Stimulated activated naive B cell treated with anti-CD40 and anti-IgM and Interleukin-4, amounts not matched to agents 10 μg/mL and 1 μg/mL and 100 μg/mL, for 72 hours (primary cell): ENCODE results near the gene ERBB4.

ENCODE experiments used
- ATAC-seq, 2 donors: fragments of 150-1000 bp; cut with Tn5 transposase; replicated peaks; 2 replicates each; pipeline ENCODE4 v1.10.0; 2021; ENCODE audit warnings: moderate library complexity in 1 of 2
- DNase-seq: peaks from one replicate; pipeline ENCODE4 v3.0.0; 2021
- H3K27ac Mint-ChIP-seq: one replicate; pipeline ENCODE4 v1.8.0; 2022; ENCODE audit warnings: mild to moderate bottlenecking, mixed read lengths
- H3K27me3 Mint-ChIP-seq, 2 donors: one replicate each; pipeline ENCODE4 v1.8.0; 2022; ENCODE audit warnings: mixed read lengths in 2 of 2
- H3K36me3 Mint-ChIP-seq, 2 donors: one replicate each; pipeline ENCODE4 v1.8.0; 2022; ENCODE audit warnings: mixed read lengths in 2 of 2, mild to moderate bottlenecking in 1 of 2
- H3K4me1 Mint-ChIP-seq, 2 donors: one replicate each; pipeline ENCODE4 v1.8.0; 2022; ENCODE audit warnings: mixed read lengths in 2 of 2, mild to moderate bottlenecking in 1 of 2
- H3K4me3 Mint-ChIP-seq, 2 donors: one replicate each; pipeline ENCODE4 v1.8.0; 2022; ENCODE audit warnings: mild to moderate bottlenecking in 2 of 2, mixed read lengths in 2 of 2, moderate library complexity in 1 of 2
- H3K9me3 Mint-ChIP-seq, 2 donors: one replicate each; pipeline ENCODE4 v1.8.0; 2022; ENCODE audit warnings: mixed read lengths in 2 of 2, mild to moderate bottlenecking in 1 of 2

The ERBB4 gene

GRCh38 chr2:211426240-211426639 is 1112.4 kb downstream of the ERBB4 start:
- H3K4me1 Mint-ChIP-seq, result no peaks in the 10 kb centered on the region
- no peak overlapping the region for H3K4me3 Mint-ChIP-seq
- H3K9me3 Mint-ChIP-seq, result peaks cover 1 to 3% of the 10 kb centered on the region in 2 donors
- H3K36me3 Mint-ChIP-seq, result no peaks in the 10 kb centered on the region
- no peak overlapping the region for H3K27ac Mint-ChIP-seq
- DNase-seq, result no peak
- ATAC-seq, result no peak
- no peaks in the 10 kb centered on the region for H3K27me3 Mint-ChIP-seq

- no peaks in the 10 kb centered on the region for H3K4me1 Mint-ChIP-seq
- peak; percentile 36 to 46 for ATAC-seq
- no peaks in the 10 kb centered on the region for H3K27me3 Mint-ChIP-seq
- DNase-seq, result no peak
- no peaks in the 10 kb centered on the region for H3K9me3 Mint-ChIP-seq
- H3K4me3 Mint-ChIP-seq, result no peak overlapping the region
- H3K36me3 Mint-ChIP-seq, result no peaks in the 10 kb centered on the region
- H3K27ac Mint-ChIP-seq, result no peak overlapping the region
Observed at GRCh38 chr2:211423018-211423417, 1115.6 kb downstream of the ERBB4 start.

GRCh38 chr2:211417544-211417943 is 1121.1 kb downstream of the ERBB4 start:
- ATAC-seq, result no peak
- no peaks in the 10 kb centered on the region for H3K9me3 Mint-ChIP-seq
- no peaks in the 10 kb centered on the region for H3K4me1 Mint-ChIP-seq
- no peaks in the 10 kb centered on the region for H3K36me3 Mint-ChIP-seq
- no peaks in the 10 kb centered on the region for H3K27me3 Mint-ChIP-seq
- no peak overlapping the region for H3K27ac Mint-ChIP-seq
- H3K4me3 Mint-ChIP-seq, result no peak overlapping the region
- no peak for DNase-seq

- Mint-ChIP-seq H3K27ac (no peak overlapping the region), H3K27me3 (no peaks in the 10 kb centered on the region), H3K9me3 (no peaks in the 10 kb centered on the region), H3K36me3 (no peaks in the 10 kb centered on the region), H3K4me3 (no peak overlapping the region), H3K4me1 (no peaks in the 10 kb centered on the region)
- DNase-seq (no peak), ATAC-seq (no peak)
Observed at GRCh38 chr2:211416373-211416772, 1122.2 kb downstream of the ERBB4 start.

- no peaks in the 10 kb centered on the region for H3K36me3 Mint-ChIP-seq
Observed at GRCh38 chr2:211413746-211414145, 1124.9 kb downstream of the ERBB4 start.

GRCh38 chr2:211408483-211408891 is 1130.1 kb downstream of the ERBB4 start:
- DNase-seq, result no peak
- H3K27me3 Mint-ChIP-seq, result no peaks in the 10 kb centered on the region
- no peak overlapping the region for H3K4me3 Mint-ChIP-seq
- H3K27ac Mint-ChIP-seq, result no peak overlapping the region
- no peaks in the 10 kb centered on the region for H3K4me1 Mint-ChIP-seq
- no peaks in the 10 kb centered on the region for H3K36me3 Mint-ChIP-seq
- ATAC-seq, result no peak
- no peaks in the 10 kb centered on the region for H3K9me3 Mint-ChIP-seq

More at GRCh38 chr2:211413746-211414145, 1124.9 kb downstream of the ERBB4 start:
- H3K4me3 Mint-ChIP-seq, result no peak overlapping the region
- no peaks in the 10 kb centered on the region for H3K27me3 Mint-ChIP-seq
- no peak overlapping the region for H3K27ac Mint-ChIP-seq
- ATAC-seq (no peak), DNase-seq (no peak)
- H3K4me1 Mint-ChIP-seq, result no peaks in the 10 kb centered on the region
- no peaks in the 10 kb centered on the region for H3K9me3 Mint-ChIP-seq

GRCh38 chr2:211407076-211407475 is 1131.5 kb downstream of the ERBB4 start:
- Mint-ChIP-seq H3K9me3 (no peaks in the 10 kb centered on the region), H3K4me3 (no peak overlapping the region), H3K27ac (no peak overlapping the region), H3K4me1 (no peaks in the 10 kb centered on the region), H3K36me3 (no peaks in the 10 kb centered on the region), H3K27me3 (no peaks in the 10 kb centered on the region)
- DNase-seq (no peak), ATAC-seq (no peak)

- H3K4me1 Mint-ChIP-seq, result no peaks in the 10 kb centered on the region
- no peak overlapping the region for H3K4me3 Mint-ChIP-seq
- no peaks in the 10 kb centered on the region for H3K9me3 Mint-ChIP-seq
- DNase-seq (no peak), ATAC-seq (no peak)
- H3K36me3 Mint-ChIP-seq, result no peaks in the 10 kb centered on the region
- H3K27ac Mint-ChIP-seq, result no peak overlapping the region
- no peaks in the 10 kb centered on the region for H3K27me3 Mint-ChIP-seq
Observed at GRCh38 chr2:211405036-211405435, 1133.6 kb downstream of the ERBB4 start.

- Mint-ChIP-seq H3K27ac (no peak overlapping the region), H3K9me3 (no peaks in the 10 kb centered on the region), H3K27me3 (no peaks in the 10 kb centered on the region), H3K4me1 (no peaks in the 10 kb centered on the region), H3K36me3 (no peaks in the 10 kb centered on the region), H3K4me3 (no peak overlapping the region)
- DNase-seq, result no peak
- no peak for ATAC-seq
Observed at GRCh38 chr2:211404098-211404497, 1134.5 kb downstream of the ERBB4 start.

- ATAC-seq (no peak), DNase-seq (no peak)
- Mint-ChIP-seq H3K9me3 (no peaks in the 10 kb centered on the region), H3K27ac (no peak overlapping the region), H3K36me3 (no peaks in the 10 kb centered on the region), H3K4me1 (no peaks in the 10 kb centered on the region), H3K4me3 (no peak overlapping the region), H3K27me3 (no peaks in the 10 kb centered on the region)
Observed at GRCh38 chr2:211401328-211401727, 1137.3 kb downstream of the ERBB4 start.

- no peaks in the 10 kb centered on the region for H3K9me3 Mint-ChIP-seq
- ATAC-seq (no peak), DNase-seq (no peak)
- no peaks in the 10 kb centered on the region for H3K27me3 Mint-ChIP-seq
- no peaks in the 10 kb centered on the region for H3K4me1 Mint-ChIP-seq
- no peak overlapping the region for H3K27ac Mint-ChIP-seq
- no peak overlapping the region for H3K4me3 Mint-ChIP-seq
- H3K36me3 Mint-ChIP-seq, result no peaks in the 10 kb centered on the region
Observed at GRCh38 chr2:211397764-211398163, 1140.8 kb downstream of the ERBB4 start.

- no peaks in the 10 kb centered on the region for H3K36me3 Mint-ChIP-seq
- no peak overlapping the region for H3K27ac Mint-ChIP-seq
- no peak for ATAC-seq
- no peaks in the 10 kb centered on the region for H3K27me3 Mint-ChIP-seq
- no peak for DNase-seq
- H3K4me1 Mint-ChIP-seq, result no peaks in the 10 kb centered on the region
- H3K9me3 Mint-ChIP-seq, result no peaks in the 10 kb centered on the region
- no peak overlapping the region for H3K4me3 Mint-ChIP-seq
Observed at GRCh38 chr2:211396815-211397214, 1141.8 kb downstream of the ERBB4 start.

- Mint-ChIP-seq H3K27me3 (no peaks in the 10 kb centered on the region), H3K4me3 (no peak overlapping the region), H3K4me1 (no peaks in the 10 kb centered on the region), H3K36me3 (no peaks in the 10 kb centered on the region), H3K27ac (no peak overlapping the region), H3K9me3 (no peaks in the 10 kb centered on the region)
- ATAC-seq (no peak), DNase-seq (no peak)
Observed at GRCh38 chr2:211391189-211391567, 1147.4 kb downstream of the ERBB4 start.

GRCh38 chr2:211390536-211391188 is 1147.9 kb downstream of the ERBB4 start:
- no peak for DNase-seq
- ATAC-seq, result no peak
- H3K4me1 Mint-ChIP-seq, result no peaks in the 10 kb centered on the region
- H3K27ac Mint-ChIP-seq, result no peak overlapping the region
- H3K4me3 Mint-ChIP-seq, result no peak overlapping the region
- no peaks in the 10 kb centered on the region for H3K9me3 Mint-ChIP-seq
- H3K27me3 Mint-ChIP-seq, result no peaks in the 10 kb centered on the region
- H3K36me3 Mint-ChIP-seq, result no peaks in the 10 kb centered on the region

GRCh38 chr2:211387734-211388133 is 1150.9 kb downstream of the ERBB4 start:
- ATAC-seq, result no peak
- no peaks in the 10 kb centered on the region for H3K4me1 Mint-ChIP-seq
- no peak overlapping the region for H3K27ac Mint-ChIP-seq
- no peak overlapping the region for H3K4me3 Mint-ChIP-seq
- DNase-seq, result no peak
- no peaks in the 10 kb centered on the region for H3K36me3 Mint-ChIP-seq
- H3K9me3 Mint-ChIP-seq, result no peaks in the 10 kb centered on the region
- H3K27me3 Mint-ChIP-seq, result no peaks in the 10 kb centered on the region

GRCh38 chr2:211380041-211380440 is 1158.6 kb downstream of the ERBB4 start:
- Mint-ChIP-seq H3K4me3 (no peak overlapping the region), H3K27ac (no peak overlapping the region), H3K4me1 (no peaks in the 10 kb centered on the region), H3K9me3 (no peaks in the 10 kb centered on the region), H3K27me3 (no peaks in the 10 kb centered on the region), H3K36me3 (no peaks in the 10 kb centered on the region)
- DNase-seq (no peak), ATAC-seq (no peak)
